T-helper 17 cell (primary cell): Measurements from ENCODE around the gene UTP14C. TPM values are rescaled to one million over a fixed set of nuclear protein-coding genes. Genes with fewer than 3 reads are reported as not detected.
"Not testable (repeated sequence)": the region's sequence is repeated elsewhere in the genome, so short reads cannot be mapped to it uniquely, and the experiment has no call there.

Source experiments
- ATAC-seq: fragments of 150-1000 bp; cut with Tn5 transposase; 2 replicates; pipeline ENCODE4 v1.10.0; 2021; ENCODE audit warnings: mild to moderate bottlenecking, moderate library complexity
- DNase-seq, 3 donors: peaks; one replicate each; pipeline versions ENCODE4 v3.0.0 to v3.0.0-alpha.2; 2020 to 2021
- H3K9me3 ChIP-seq: one replicate; pipeline ENCODE4 v1.7.0; 2013; ENCODE audit warnings: low read length, mild to moderate bottlenecking; ENCODE audit not compliant: control insufficient read depth, poor library complexity, severe bottlenecking
- H3K27ac Mint-ChIP-seq: one replicate; pipeline ENCODE4 v1.8.0; 2022; ENCODE audit warnings: mild to moderate bottlenecking, moderate library complexity, mixed read lengths
- H3K27me3 Mint-ChIP-seq: one replicate; pipeline ENCODE4 v1.8.0; 2022; ENCODE audit warnings: mixed read lengths
- H3K36me3 Mint-ChIP-seq: one replicate; pipeline ENCODE4 v1.8.0; 2022; ENCODE audit warnings: low read depth, mixed read lengths
- H3K4me1 Mint-ChIP-seq: one replicate; pipeline ENCODE4 v1.8.0; 2022; ENCODE audit warnings: mild to moderate bottlenecking, mixed read lengths
- H3K4me3 Mint-ChIP-seq: one replicate; pipeline ENCODE4 v1.8.0; 2022; ENCODE audit warnings: mild to moderate bottlenecking, moderate library complexity, mixed read lengths
- total RNA-seq, 4 donors: library from RNA in 2 of 4; stranded (reverse) in 2 of 4; gene quantifications; one replicate each; pipeline ENCODE4 v1.2.3 and lab custom pipeline; 2022 to 2026

UTP14C gene, protein sequence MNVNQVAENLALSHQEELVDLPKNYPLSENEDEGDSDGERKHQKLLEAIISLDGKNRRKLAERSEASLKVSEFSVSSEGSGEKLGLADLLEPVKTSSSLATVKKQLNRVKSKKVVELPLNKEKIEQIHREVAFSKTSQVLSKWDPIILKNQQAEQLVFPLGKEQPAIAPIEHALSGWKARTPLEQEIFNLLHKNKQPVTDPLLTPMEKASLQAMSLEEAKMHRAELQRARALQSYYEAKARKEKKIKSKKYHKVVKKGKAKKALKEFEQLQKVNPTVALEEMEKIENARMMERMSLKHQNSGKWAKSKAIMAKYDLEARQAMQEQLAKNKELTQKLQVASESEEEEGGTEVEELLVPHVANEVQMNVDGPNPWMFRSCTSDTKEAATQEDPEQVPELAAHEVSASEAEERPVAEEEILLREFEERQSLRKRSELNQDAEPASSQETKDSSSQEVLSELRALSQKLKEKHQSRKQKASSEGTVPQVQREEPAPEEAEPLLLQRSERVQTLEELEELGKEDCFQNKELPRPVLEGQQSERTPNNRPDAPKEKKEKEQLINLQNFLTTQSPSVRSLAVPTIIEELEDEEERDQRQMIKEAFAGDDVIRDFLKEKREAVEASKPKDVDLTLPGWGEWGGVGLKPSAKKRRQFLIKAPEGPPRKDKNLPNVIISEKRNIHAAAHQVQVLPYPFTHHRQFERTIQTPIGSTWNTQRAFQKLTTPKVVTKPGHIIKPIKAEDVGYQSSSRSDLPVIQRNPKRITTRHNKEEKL
- total RNA-seq (1 to 10 TPM; 3.1 to 3.8 TPM), total RNA-seq (lab: John Stamatoyannopoulos, UW) (0 reads per million in 2 donors)

DNA sequence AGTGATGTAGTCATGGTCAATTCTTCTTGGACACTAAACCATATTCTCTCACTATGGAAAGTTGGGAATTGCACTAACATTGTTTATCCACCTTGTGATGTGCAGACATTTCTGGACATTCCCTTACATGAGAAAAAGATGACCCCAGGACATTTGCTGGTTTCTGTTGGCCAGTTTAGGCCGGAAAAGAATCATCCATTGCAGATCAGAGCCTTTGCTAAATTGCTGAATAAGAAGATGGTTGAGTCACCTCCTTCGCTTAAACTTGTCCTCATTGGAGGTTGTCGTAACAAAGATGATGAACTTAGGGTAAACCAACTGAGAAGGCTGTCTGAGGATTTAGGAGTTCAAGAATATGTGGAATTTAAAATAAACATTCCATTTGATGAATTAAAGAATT, at the start of gene UTP14C:
TSS of gene UTP14C (plus strand) at position 211 of the 400 bp plus-strand sequence. CDS start 4,114 bp downstream, outside the sequence.
- no peaks in the 10 kb centered on the region for H3K9me3 ChIP-seq
- Mint-ChIP-seq H3K36me3 (peaks cover 17% of the 10 kb centered on the region), H3K27me3 (no peaks in the 10 kb centered on the region), H3K4me1 (peaks cover 29% of the 10 kb centered on the region), H3K4me3 (no peak within 1 kb of the TSS), H3K27ac (no peak within 1 kb of the TSS)
- ATAC-seq, result no peak
- DNase-seq, result no peak

DNA sequence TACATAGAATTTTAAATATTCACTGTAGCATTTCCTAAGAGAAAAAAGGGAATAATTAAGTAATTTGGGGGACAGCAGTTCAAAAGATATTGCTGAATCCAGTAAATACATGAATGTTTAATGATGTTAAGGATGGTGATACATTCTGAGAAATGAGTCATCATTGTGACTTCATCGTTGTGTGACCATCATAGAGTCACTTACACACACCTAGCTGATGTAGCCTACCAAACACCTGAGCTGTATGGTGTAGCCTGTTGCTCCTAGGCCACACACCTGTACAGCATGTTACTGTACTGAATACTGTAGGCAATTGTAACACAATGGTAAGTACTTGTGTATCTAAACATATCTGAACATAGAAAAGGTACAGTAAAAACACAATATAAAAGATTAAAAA, 48.1 kb upstream of the UTP14C start:
- H3K36me3 Mint-ChIP-seq, result no peaks in the 10 kb centered on the region
- H3K27me3 Mint-ChIP-seq, result peaks cover 4% of the 10 kb centered on the region
- no peak overlapping the region for H3K27ac Mint-ChIP-seq
- no peak overlapping the region for H3K4me3 Mint-ChIP-seq
- no peak for DNase-seq
- H3K4me1 Mint-ChIP-seq, result peaks cover under 1% of the 10 kb centered on the region
- no peak for ATAC-seq
- H3K9me3 ChIP-seq, result no peaks in the 10 kb centered on the region

DNA sequence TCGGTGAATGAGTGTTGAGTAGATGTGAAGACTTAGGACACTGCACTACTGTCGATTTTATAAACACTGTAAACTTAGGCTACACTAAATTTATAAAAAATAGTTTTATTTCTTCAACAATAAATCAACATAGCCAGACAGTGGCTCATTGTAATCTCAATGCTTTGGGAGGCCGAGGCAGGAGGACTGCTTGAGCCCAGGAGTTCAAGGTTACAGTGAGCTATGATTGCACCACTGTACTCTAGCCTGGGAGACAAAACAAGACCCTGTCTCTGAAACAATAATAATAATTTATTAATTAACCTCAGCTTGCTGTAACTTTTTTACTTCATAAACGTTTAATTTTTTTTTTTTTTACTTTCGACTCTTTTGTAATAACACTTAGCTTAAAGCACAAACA, 47.6 kb upstream of the UTP14C start:
- H3K4me1 Mint-ChIP-seq, result no peaks in the 10 kb centered on the region
- no peaks in the 10 kb centered on the region for H3K9me3 ChIP-seq
- no peak for DNase-seq
- no peaks in the 10 kb centered on the region for H3K36me3 Mint-ChIP-seq
- H3K27me3 Mint-ChIP-seq, result peaks cover 4% of the 10 kb centered on the region
- H3K4me3 Mint-ChIP-seq, result no peak overlapping the region
- H3K27ac Mint-ChIP-seq, result no peak overlapping the region
- no peak for ATAC-seq

DNA sequence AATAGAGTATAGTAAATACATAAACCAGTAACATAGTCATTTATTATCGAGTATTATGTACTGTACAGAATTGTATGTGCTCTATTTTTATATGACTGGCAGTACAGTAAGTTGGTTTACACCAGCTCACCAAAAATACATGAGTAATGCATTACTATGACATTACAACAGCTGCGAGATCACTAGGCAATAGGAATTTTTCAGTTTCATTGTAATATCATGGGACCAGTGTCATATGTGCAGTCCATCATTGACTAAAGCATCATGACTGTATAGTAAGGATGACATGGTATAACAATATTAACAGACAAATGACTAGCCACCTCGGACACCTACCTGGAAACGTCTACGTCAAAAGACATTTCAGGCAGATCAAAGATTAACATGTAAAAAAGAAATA, 46.9 kb upstream of the UTP14C start:
- no peaks in the 10 kb centered on the region for H3K9me3 ChIP-seq
- H3K36me3 Mint-ChIP-seq, result no peaks in the 10 kb centered on the region
- no peaks in the 10 kb centered on the region for H3K4me1 Mint-ChIP-seq
- H3K4me3 Mint-ChIP-seq, result no peak overlapping the region
- H3K27me3 Mint-ChIP-seq, result peaks cover 4% of the 10 kb centered on the region
- no peak for DNase-seq
- no peak overlapping the region for H3K27ac Mint-ChIP-seq
- ATAC-seq, result no peak

DNA sequence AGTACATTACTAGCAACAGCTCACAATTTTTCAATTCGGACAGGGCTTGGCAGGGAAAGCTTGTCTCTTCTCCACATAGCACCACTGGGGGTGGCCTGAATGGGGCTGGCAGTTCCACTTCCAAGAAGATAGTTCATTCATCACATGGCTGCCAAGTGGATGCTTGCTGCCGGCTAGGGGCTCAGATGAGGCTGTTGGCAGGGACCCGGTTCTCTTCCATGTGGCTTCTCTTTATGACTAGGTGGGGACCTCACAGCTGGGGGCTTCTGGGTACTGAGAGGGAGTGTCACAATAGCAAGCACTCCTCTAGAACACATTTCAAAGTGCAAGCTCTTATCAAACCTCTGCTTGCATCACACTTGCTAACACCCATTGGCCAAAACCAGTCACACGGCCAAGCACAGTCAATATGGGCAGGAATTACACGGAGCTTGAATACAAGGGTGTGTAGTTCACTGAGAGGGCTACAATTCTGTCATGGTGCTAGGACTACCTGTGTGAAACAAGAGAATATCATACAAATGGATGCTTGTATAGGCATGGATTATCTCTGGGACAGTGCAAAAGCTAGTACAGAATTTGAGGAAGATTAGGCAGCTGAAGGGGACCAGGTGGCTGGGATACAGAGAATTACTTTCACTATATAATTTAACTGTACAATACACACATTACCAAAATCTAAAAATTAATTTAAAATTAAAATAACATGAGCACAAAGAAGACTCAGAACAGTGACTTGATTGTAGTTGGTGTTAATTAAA, 45.5 kb upstream of the UTP14C start:
- H3K9me3 ChIP-seq, result no peaks in the 10 kb centered on the region
- Mint-ChIP-seq H3K4me3 (no peak overlapping the region), H3K4me1 (no peaks in the 10 kb centered on the region), H3K27ac (no peak overlapping the region), H3K36me3 (no peaks in the 10 kb centered on the region), H3K27me3 (peaks cover 11% of the 10 kb centered on the region)
- ATAC-seq (no peak), DNase-seq (no peak)

DNA sequence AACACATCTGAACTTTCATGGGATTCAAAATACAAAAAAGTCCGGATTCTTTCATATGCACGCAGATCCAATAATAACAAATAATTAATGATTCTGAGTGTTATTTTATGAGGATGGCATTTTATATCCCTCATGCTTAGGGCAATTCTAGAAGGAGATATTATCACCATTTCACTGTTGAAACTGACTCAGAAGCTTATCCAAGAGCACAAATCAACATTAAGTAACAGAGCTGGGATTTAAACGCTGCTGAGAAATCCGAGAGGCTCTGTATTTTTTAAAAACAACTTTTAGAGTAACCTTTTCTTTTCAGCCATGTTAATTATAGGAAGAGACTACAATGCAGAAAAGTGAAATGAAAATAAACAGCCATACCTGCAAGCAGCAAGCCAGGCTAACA, 43.6 kb upstream of the UTP14C start:
- DNase-seq, result no peak
- H3K36me3 Mint-ChIP-seq, result no peaks in the 10 kb centered on the region
- H3K27me3 Mint-ChIP-seq, result peaks cover 11% of the 10 kb centered on the region

DNA sequence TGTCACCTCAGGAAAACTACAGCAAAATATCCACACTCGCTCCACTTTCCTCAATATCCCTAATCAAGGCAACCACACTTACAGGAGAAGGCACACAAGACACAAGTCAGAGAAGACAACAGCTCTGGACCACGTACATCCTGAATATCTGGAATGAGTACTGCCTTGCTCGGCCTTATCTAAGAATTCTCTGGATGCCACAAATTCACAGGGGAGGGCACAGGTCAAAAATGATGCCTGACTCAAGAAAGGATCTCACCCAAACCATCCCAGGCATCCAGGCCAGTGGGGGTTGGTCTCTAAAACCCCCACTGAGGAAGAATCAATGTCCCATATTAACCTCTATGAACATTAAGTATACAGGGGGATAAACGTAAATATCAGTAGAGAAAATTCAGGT, 43.1 kb upstream of the UTP14C start:
- DNase-seq (no peak), ATAC-seq (no peak)
- no peaks in the 10 kb centered on the region for H3K4me1 Mint-ChIP-seq
- H3K4me3 Mint-ChIP-seq, result no peak overlapping the region
- no peaks in the 10 kb centered on the region for H3K9me3 ChIP-seq
- peaks cover 11% of the 10 kb centered on the region for H3K27me3 Mint-ChIP-seq
- no peaks in the 10 kb centered on the region for H3K36me3 Mint-ChIP-seq
- no peak overlapping the region for H3K27ac Mint-ChIP-seq

More for the DNA sequence above, 43.6 kb upstream of the UTP14C start:
- ATAC-seq, result no peak
- Mint-ChIP-seq H3K4me1 (no peaks in the 10 kb centered on the region), H3K27ac (no peak overlapping the region), H3K4me3 (no peak overlapping the region)
- H3K9me3 ChIP-seq, result no peaks in the 10 kb centered on the region

DNA sequence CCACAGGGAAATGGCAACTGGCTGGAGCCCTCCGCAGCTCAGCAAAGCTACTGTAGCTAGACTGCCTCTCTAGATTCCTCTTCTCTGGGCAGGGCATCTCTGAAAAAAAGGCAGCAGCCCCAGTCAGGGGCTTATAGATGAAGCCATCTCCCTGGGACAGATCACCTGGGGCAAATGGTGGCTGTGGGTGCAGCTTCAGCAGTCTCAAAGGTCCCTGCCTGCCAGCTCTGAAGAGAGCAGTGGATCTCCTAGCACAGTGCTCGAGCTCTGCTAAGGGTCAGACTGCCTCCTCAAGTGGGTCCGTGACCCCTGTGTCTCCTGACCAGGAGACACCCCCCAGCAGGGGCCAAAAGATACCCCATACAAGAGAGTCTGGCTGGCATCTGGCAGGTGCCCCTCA, 41.2 kb upstream of the UTP14C start:
- not testable (repeated sequence) for H3K4me3 Mint-ChIP-seq, H3K9me3 ChIP-seq, ATAC-seq, DNase-seq, H3K27ac Mint-ChIP-seq, H3K36me3 Mint-ChIP-seq, H3K4me1 Mint-ChIP-seq
- peaks cover 14% of the 10 kb centered on the region for H3K27me3 Mint-ChIP-seq

DNA sequence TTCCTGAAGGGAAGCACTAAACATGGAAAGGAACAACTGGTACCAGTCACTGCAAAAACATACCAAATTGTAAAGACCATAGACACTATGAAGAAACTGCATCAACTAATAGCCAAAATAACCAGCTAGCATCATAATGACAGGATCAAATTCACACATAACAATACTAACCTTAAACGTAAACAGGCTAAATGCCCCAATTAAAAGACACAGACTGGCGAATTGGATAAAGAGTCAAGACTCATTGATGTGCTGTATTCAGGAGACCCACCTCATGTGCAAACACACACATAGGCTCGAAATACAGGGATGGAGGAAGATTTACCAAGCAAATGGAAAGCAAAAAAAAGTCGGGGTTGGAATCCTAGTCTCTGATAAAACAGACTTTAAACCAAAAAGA, 39.6 kb upstream of the UTP14C start:
- H3K27ac Mint-ChIP-seq, H3K36me3 Mint-ChIP-seq, ATAC-seq, DNase-seq, H3K4me1 Mint-ChIP-seq, H3K4me3 Mint-ChIP-seq, H3K9me3 ChIP-seq: not testable (repeated sequence)
- peaks cover 14% of the 10 kb centered on the region for H3K27me3 Mint-ChIP-seq

DNA sequence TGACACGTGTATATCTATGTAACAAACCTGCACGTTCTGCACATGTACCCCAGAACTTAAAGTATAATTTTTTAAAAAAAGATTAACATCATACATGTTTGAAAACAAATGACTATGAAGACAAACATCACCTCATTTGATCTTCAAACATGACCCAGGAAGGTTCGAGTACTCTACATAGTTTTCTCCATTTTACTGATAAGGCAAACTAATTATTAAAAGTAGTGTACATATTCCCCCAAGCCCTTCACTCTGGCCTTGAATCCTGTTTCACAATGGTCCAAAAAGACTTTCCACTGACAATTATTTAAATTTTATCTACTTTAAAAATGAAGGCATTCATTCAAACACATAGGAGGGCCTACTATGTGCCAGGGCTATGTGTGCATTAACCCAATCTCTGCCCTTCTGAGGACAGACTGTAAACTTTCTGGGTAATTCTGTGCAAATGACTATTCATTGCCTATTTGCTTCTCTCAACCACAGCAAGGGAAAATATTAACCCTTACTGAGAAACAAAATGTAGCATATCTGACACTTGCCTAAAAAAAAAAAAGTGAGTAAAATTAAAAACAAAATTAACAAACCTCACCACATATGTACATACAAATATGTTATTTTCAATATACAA, 35.4 kb upstream of the UTP14C start:
- Mint-ChIP-seq H3K27me3 (peaks cover 8% of the 10 kb centered on the region), H3K36me3 (peaks cover 2% of the 10 kb centered on the region), H3K27ac (no peak overlapping the region), H3K4me1 (no peaks in the 10 kb centered on the region), H3K4me3 (no peak overlapping the region)
- DNase-seq, result no peak
- H3K9me3 ChIP-seq, result no peaks in the 10 kb centered on the region
- ATAC-seq, result no peak

DNA sequence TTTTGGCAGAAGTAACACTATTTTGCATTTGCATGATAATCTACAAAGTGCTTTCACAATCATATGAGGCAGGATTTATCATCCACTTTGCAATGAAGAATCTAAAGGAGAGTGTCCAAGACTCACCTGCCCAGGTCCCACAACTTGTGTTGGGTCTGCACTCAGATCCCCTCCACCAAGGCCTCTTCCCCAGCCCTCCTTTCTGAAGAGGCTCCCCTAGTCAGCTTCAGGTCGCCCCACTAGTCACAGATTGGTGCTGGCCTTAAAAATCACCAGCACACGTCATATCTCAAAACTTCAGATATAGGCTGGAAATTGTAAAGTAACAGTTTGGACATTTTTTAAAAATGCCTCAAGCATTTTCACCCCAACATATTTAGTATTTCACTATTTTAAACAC, 30.8 kb upstream of the UTP14C start:
- no peaks in the 10 kb centered on the region for H3K36me3 Mint-ChIP-seq
- no peak for ATAC-seq
- peaks cover 25% of the 10 kb centered on the region for H3K27me3 Mint-ChIP-seq

DNA sequence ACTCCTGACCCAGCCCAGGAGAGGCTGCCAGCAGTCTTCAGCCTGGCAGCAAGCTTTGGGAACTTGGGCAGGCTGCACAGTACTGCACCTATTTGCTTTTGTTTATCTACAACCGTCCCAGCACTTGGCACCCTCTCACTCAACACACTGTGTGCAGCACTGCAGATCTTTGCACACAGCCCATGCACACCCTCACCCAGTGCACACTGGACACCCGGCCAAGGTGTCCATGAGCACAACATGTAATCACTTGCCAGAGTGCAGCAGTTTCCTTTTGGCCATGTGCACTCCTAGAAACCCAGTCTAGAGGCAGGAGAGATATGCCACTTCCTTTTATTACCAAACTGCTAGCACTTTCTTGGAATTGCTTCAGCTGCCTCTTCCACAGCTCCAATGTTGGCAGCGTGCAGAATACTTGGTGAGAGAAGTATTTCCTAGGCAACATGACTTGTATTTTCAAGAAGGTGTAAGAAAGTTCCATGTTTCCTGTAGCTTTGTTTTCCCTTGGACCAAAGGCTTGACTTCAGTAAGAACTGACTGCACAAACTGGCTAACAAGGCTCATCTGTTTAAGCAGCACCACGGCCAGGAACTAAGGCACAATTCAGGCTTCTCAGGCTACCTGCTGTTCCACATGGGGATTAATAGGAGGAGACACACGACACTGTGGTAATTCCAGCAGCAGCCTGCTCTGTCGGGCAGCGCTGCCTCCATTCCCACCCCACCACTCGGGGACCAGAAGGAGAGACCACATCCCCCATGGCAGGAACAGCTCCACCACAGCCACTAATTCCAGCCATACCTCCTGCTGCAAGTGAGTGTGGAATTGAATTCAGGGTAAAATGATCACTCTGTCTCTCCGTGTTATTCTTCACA, 28.6 kb upstream of the UTP14C start:
- no peak for ATAC-seq
- peaks cover 38% of the 10 kb centered on the region for H3K27me3 Mint-ChIP-seq

More for the DNA sequence above, 30.8 kb upstream of the UTP14C start:
- H3K9me3 ChIP-seq, result no peaks in the 10 kb centered on the region
- H3K4me3 Mint-ChIP-seq, result no peak overlapping the region
- no peak for DNase-seq
- peaks cover 2% of the 10 kb centered on the region for H3K4me1 Mint-ChIP-seq
- no peak overlapping the region for H3K27ac Mint-ChIP-seq

More for the DNA sequence above, 28.6 kb upstream of the UTP14C start:
- no peaks in the 10 kb centered on the region for H3K9me3 ChIP-seq
- Mint-ChIP-seq H3K4me1 (peaks cover 4% of the 10 kb centered on the region), H3K36me3 (no peaks in the 10 kb centered on the region), H3K27ac (no peak overlapping the region), H3K4me3 (no peak overlapping the region)
- DNase-seq, result no peak
